ENCODE results near the gene UBE2D2. TPM values are rescaled to one million over a fixed set of nuclear protein-coding genes. Genes with fewer than 3 reads are reported as not detected.

UBE2D2 gene
- total and polyA plus RNA-seq, 10 of the 15 experiments (the other 5 are each of a cell fraction or from before 2014, with no cell fraction given): 58.6 to 245 (median 128) TPM

DNA sequence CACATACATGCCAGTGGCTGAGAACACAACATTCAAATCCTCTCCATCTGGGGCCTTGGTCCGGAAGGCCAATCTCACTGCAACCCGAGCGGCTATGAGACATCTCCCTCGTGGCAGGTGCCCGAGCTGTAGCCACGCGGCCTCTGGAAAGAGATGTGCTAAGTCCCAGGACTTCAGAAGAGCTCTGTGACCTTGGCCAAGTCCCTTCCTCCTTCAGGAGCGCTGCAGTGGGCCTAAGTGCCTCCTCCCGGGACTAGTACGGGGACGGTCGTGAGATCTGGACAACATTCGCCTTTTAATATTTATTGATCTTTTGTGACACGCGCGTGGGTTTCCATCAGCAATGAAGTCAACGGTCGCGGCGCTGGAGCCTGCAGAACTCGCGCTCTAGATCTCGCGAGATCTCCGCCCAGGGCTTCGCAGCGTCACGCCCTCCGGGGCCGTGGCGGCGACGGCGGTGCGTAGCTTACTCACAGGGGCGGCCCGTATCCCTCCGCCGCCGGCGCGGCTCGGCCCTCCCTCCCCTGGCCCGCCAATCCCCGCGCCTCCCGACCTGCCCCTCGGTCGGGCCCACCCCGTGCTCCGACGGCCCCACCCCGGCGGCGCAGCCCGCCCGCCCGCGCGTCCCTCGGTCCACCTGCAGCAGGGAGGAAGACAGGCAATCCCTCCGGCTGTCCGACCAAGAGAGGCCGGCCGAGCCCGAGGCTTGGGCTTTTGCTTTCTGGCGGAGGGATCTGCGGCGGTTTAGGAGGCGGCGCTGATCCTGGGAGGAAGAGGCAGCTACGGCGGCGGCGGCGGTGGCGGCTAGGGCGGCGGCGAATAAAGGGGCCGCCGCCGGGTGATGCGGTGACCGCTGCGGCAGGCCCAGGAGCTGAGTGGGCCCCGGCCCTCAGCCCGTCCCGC, at the start of gene UBE2D2 (continued):
- TF ChIP-seq ZZZ3 (IDR thresholded peaks at IDR 0.05; ENCODE audit: control insufficient read depth, insufficient read length, low read depth) (no peak), CHD1 (IDR thresholded peaks at IDR 0.05; ENCODE audit: low read depth, low read length) (no peak), RAD51 (IDR thresholded peaks at IDR 0.05) (no peak), IRF4 (IDR thresholded peaks at IDR 0.05; ENCODE audit: low read depth, low read length) (no peak), POLR2AphosphoS2 (IDR thresholded peaks at IDR 0.05; ENCODE audit: low read depth, low read length) (peak; percentile 83; the same call in 1 of the 2 replicates), KDM1A (IDR thresholded peaks at IDR 0.05; ENCODE audit: borderline replicate concordance) (no peak), ZNF384 (IDR thresholded peaks at IDR 0.05; ENCODE audit: borderline replicate concordance, low read depth, low read length) (no peak), BRCA1 (IDR thresholded peaks at IDR 0.05; ENCODE audit: low read depth, low read length) (peak; percentile 84), JUND (IDR thresholded peaks at IDR 0.05; ENCODE audit: low read depth, low read length) (no peak), YY1 (IDR thresholded peaks at IDR 0.05; ENCODE audit: low read depth, low read length) (peak; percentile 23; the same call in 1 of the 2 replicates), GABPA (IDR thresholded peaks at IDR 0.05; ENCODE audit: low read depth) (no peak), STAT3 (IDR thresholded peaks at IDR 0.05; ENCODE audit: low read depth, low read length) (no peak), ASH2L (IDR thresholded peaks at IDR 0.05; ENCODE audit: borderline replicate concordance, low read depth) (no peak), TAF1 (IDR thresholded peaks at IDR 0.05; ENCODE audit: borderline replicate concordance, low read depth, low read length) (peak; percentile 77; the same call in 1 of the 2 replicates), LARP7 (IDR thresholded peaks at IDR 0.05) (peak; percentile 37; the same call in 1 of the 2 replicates)
- TF ChIP-seq, protein P1, sequence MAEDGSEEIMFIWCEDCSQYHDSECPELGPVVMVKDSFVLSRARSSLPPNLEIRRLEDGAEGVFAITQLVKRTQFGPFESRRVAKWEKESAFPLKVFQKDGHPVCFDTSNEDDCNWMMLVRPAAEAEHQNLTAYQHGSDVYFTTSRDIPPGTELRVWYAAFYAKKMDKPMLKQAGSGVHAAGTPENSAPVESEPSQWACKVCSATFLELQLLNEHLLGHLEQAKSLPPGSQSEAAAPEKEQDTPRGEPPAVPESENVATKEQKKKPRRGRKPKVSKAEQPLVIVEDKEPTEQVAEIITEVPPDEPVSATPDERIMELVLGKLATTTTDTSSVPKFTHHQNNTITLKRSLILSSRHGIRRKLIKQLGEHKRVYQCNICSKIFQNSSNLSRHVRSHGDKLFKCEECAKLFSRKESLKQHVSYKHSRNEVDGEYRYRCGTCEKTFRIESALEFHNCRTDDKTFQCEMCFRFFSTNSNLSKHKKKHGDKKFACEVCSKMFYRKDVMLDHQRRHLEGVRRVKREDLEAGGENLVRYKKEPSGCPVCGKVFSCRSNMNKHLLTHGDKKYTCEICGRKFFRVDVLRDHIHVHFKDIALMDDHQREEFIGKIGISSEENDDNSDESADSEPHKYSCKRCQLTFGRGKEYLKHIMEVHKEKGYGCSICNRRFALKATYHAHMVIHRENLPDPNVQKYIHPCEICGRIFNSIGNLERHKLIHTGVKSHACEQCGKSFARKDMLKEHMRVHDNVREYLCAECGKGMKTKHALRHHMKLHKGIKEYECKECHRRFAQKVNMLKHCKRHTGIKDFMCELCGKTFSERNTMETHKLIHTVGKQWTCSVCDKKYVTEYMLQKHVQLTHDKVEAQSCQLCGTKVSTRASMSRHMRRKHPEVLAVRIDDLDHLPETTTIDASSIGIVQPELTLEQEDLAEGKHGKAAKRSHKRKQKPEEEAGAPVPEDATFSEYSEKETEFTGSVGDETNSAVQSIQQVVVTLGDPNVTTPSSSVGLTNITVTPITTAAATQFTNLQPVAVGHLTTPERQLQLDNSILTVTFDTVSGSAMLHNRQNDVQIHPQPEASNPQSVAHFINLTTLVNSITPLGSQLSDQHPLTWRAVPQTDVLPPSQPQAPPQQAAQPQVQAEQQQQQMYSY (CRISPR knock-in tag; IDR thresholded peaks at IDR 0.05): no peak
